ENCODE data around the gene ROR1.
"Not testable (repeated sequence)": the region's sequence is repeated elsewhere in the genome, so short reads cannot be mapped to it uniquely, and the experiment has no call there.

DNA sequence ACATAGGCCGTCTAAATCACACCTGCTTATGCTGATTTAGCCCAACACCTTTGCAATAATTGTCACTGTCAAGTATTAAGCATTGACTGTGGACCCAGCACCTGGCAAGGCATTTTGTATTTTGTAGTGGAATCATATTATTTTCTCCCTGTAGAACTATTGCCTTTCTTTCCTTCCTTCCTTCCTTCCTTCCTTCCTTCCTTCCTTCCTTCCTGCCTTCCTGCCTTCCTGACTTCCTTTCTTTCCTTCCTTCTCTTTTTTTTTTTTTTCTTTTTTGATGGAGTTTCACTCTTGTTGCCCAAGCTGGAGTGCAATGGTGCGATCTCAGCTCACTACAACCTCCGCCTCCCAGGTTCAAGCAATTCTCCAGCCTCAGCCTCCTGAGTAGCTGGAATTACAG lies 13.5 kb downstream of the ROR1 start:
- not testable (repeated sequence) for TF ChIP-seq CTCF (IDR thresholded peaks at IDR 0.05); EZH2 (IDR thresholded peaks at IDR 0.05; ENCODE audit: borderline replicate concordance, insufficient read depth, low read depth, low read length, poor library complexity, severe bottlenecking)
